ENCODE measurements around the gene MAP1A. TPM values are rescaled to one million over a fixed set of nuclear protein-coding genes. Genes with fewer than 3 reads are reported as not detected.

MAP1A gene
- total RNA-seq, 6 experiments from 2014 or later, result 0.09 to 0.56 (median 0.24) TPM

- no peak overlapping the region for H3K4me3 ChIP-seq
- no peak for TF ChIP-seq POLR2A (IDR thresholded peaks at IDR 0.05)
- TF ChIP-seq, protein P1, sequence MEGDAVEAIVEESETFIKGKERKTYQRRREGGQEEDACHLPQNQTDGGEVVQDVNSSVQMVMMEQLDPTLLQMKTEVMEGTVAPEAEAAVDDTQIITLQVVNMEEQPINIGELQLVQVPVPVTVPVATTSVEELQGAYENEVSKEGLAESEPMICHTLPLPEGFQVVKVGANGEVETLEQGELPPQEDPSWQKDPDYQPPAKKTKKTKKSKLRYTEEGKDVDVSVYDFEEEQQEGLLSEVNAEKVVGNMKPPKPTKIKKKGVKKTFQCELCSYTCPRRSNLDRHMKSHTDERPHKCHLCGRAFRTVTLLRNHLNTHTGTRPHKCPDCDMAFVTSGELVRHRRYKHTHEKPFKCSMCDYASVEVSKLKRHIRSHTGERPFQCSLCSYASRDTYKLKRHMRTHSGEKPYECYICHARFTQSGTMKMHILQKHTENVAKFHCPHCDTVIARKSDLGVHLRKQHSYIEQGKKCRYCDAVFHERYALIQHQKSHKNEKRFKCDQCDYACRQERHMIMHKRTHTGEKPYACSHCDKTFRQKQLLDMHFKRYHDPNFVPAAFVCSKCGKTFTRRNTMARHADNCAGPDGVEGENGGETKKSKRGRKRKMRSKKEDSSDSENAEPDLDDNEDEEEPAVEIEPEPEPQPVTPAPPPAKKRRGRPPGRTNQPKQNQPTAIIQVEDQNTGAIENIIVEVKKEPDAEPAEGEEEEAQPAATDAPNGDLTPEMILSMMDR (IDR thresholded peaks at IDR 0.05), result no peak
- peak overlapping the region in 1 of 3 donors; percentile 18 for H3K27ac ChIP-seq
- peaks cover 0 to 5% (median 0%) of the 10 kb centered on the region in 4 donors for H3K4me1 ChIP-seq
- H3K9me3 ChIP-seq, result no peaks in the 10 kb centered on the region
- intact Hi-C loops (cut with DNase I), result no loop called here
- ATAC-seq, result no peak
- H3K36me3 ChIP-seq, result no peaks in the 10 kb centered on the region
- no peak for DNase-seq
- 73% methylated on average over 6 of the region's 9 CpGs for WGBS (ENCODE audit: insufficient coverage, low coverage, low lambda C conversion rate, missing lambda C conversion rate)
- H3K27me3 ChIP-seq, result no peaks in the 10 kb centered on the region
These were observed 8.3 kb upstream of the MAP1A start for GRCh38 chr15:43508991-43509659.

GRCh38 chr15:43509660-43510199 lies 7.7 kb upstream of the MAP1A start:
- Histone ChIP-seq H3K27me3 (no peaks in the 10 kb centered on the region), H3K36me3 (no peaks in the 10 kb centered on the region), H3K9me3 (no peaks in the 10 kb centered on the region), H3K4me1 (peaks cover 0 to 5% (median 0%) of the 10 kb centered on the region in 4 donors), H3K4me3 (peak overlapping the region in 2 of 3 donors; percentile 41 to 70), H3K27ac (peak overlapping the region in 1 of 3 donors; percentile 18)
- ATAC-seq (no peak), DNase-seq (no peak)
- no peak for TF ChIP-seq POLR2A (IDR thresholded peaks at IDR 0.05)
- TF ChIP-seq, protein P1 (IDR thresholded peaks at IDR 0.05), result no peak
- WGBS (ENCODE audit: insufficient coverage, low coverage, low lambda C conversion rate, missing lambda C conversion rate), result 42% methylated on average over 8 of the region's 8 CpGs
- intact Hi-C loops (cut with DNase I), result no loop called here

DNA sequence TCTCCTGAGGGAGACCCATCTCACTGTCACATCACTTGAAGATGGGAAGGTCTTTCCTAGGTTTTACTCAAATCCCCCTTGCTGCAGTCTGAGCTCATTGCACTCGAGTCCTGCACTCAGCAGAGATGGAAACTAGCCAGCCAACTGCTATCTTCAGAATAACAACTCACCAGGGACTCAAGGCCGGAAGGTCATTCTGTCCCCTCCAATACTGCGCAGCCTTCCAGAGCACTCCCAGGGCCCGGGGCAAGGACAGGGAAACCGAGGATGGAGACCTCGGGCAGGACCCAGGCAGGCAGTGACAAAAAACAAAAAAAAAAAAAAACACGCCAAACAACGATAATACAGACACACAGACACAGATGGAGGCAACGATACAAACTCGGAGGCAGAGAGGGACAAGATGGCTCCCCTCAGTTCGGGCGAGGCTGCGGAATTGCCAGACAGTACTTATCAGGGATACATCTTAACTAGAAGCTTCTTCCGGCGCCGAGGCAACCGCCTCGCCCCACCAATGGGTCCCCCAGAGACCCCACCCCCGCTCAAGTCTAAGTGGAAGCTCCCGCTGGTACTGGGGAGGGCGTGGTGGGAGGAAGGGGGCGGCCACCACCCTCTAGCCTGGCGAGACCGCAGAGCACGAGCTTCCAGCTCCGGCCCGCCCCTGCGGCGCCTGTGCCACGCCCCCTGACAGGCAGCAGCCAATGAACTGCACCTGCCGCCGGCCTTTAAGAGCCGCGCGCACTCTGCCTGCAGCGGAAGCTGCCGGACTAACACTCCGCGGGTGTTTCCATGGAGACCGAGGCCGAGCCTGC lies 7.0 kb upstream of the MAP1A start:
- Histone ChIP-seq H3K27me3 (no peaks in the 10 kb centered on the region), H3K4me3 (peak overlapping the region; percentile 41 to 70 (median 60)), H3K9me3 (no peaks in the 10 kb centered on the region), H3K4me1 (peaks cover 0 to 5% (median 0%) of the 10 kb centered on the region in 4 donors), H3K27ac (peak overlapping the region in 2 of 3 donors; percentile 26 to 49), H3K36me3 (no peaks in the 10 kb centered on the region)
- peak; percentile 99 to 100 (median 99) for DNase-seq
- intact Hi-C loops (cut with DNase I), result no loop called here
- 3% methylated on average over 14 of the region's 41 CpGs for WGBS (ENCODE audit: insufficient coverage, low coverage, low lambda C conversion rate, missing lambda C conversion rate)
- TF ChIP-seq, protein P1 (IDR thresholded peaks at IDR 0.05), result peak in 3 of 4 donors; percentile 12 to 15 (median 12)
- no peak for TF ChIP-seq POLR2A (IDR thresholded peaks at IDR 0.05)
- ATAC-seq, result peak; percentile 99 to 100 (median 100)

DNA sequence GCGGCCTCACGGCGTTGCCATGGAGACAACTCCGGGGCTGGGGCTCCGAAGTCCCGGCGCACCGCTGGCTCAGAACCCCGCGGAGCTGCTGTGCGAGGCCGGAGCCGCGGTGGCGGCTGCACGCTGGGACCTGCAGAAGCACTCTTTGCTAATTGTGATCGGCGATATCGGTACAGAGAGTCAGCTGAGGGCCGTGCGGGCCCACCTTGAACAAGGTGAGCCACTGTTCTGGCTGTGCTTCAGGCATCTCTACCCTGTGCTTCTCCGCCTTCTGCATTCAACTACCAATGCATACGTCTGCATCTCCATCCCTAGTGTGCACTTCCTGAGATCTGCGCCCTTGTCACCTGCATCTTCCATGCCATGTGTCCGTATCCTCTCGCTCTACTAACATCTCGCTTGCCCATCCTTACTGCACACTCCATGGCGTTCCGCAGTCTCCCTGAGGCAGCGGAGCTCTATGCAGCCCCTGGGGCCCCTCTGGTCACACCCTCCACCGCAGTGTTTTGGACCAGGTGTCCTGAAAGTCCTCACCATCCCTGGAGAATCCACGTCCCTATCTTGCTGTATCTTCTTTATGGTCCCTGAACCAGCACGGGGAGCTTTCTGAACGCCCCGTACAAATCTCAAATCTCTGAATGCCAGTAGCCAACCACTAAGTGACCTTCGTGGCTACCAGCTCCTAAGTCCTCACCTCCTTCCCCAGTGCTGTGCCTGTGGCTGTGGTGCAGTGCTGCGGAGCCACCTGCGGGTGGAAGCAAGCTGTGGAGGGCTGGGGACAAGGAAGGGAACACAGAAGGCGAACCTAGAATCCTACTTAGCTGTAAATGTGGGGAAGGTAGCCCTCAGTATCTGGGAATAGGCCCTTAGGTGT lies 6.2 kb upstream of the MAP1A start:
- H3K27ac ChIP-seq, result no peak overlapping the region

More for the DNA sequence above, 6.2 kb upstream of the MAP1A start:
- no peaks in the 10 kb centered on the region for H3K9me3 ChIP-seq
- TF ChIP-seq, protein P1 (IDR thresholded peaks at IDR 0.05), result peak in 1 of 4 donors; percentile 15
- TF ChIP-seq POLR2A (IDR thresholded peaks at IDR 0.05), result no peak
- DNase-seq (no peak), ATAC-seq (peak in 1 of 4 donors; percentile 14)
- H3K36me3 ChIP-seq, result no peaks in the 10 kb centered on the region
- H3K27me3 ChIP-seq, result no peaks in the 10 kb centered on the region
- peak overlapping the region; percentile 41 to 70 (median 60) for H3K4me3 ChIP-seq
- intact Hi-C loops (cut with DNase I), result no loop called here
- WGBS (ENCODE audit: insufficient coverage, low coverage, low lambda C conversion rate, missing lambda C conversion rate), result 16% methylated on average over 18 of the region's 39 CpGs
- H3K4me1 ChIP-seq, result peaks cover 0 to 5% (median 0%) of the 10 kb centered on the region in 4 donors
